Metanephros (tissue), 1 donor: ENCODE results near the gene CACUL1. TPM values are rescaled to one million over a fixed set of nuclear protein-coding genes. Genes with fewer than 3 reads are reported as not detected.

ENCODE experiments used
- total RNA-seq: library from RNA; depleted of rRNA; stranded (reverse); fragments of >200 nt; gene quantifications from one replicate; pipeline ENCODE4 v1.2.3, GENCODE V29; 2014

The CACUL1 gene
- total RNA-seq: 54.6 TPM

GRCh38 chr10:118754556-118755423 is at the start of gene CACUL1:
TSS of gene CACUL1 (minus strand) at chr10:118754970. CDS start at chr10:118754762, 208 bp downstream.

Other genes starting within 250 kb of the CACUL1 start
- gene PRLHR, start 159.3 kb downstream of the CACUL1 start, total RNA-seq: not detected